Left lung (tissue), 10 donors: Measurements from ENCODE around the gene LRMDA. TPM values are rescaled to one million over a fixed set of nuclear protein-coding genes. Genes with fewer than 3 reads are reported as not detected.

ENCODE experiments used
- ATAC-seq: fragments of 200-7000 bp; cut with Tn5 transposase; one replicate; pipeline ENCODE4 v1.9.1; 2020; ENCODE audit warnings: moderate library complexity
- DNase-seq, 4 donors: peaks; one replicate each; pipeline ENCODE4 v3.0.0-alpha.2; 2013 to 2020
- H3K27ac ChIP-seq, 2 donors: fragments of 200-600 bp; sonication (generic) in 1 of 2; one replicate each; pipeline versions ENCODE4 v1.5.0 to v1.8.0; 2020 to 2021
- H3K27me3 ChIP-seq, 2 donors: fragments of 200-600 bp; sonication (generic) in 1 of 2; one replicate each; pipeline versions ENCODE4 v1.5.0 to v1.8.0; 2020 to 2021
- H3K36me3 ChIP-seq, 2 donors: fragments of 200-600 bp; sonication (generic) in 1 of 2; one replicate each; pipeline versions ENCODE4 v1.5.0 to v1.8.0; 2020 to 2021
- H3K4me1 ChIP-seq, 2 donors: fragments of 200-600 bp; one replicate each; pipeline ENCODE4 v1.8.0; 2021
- H3K4me3 ChIP-seq, 2 donors: fragments of 200-600 bp; sonication (generic) in 1 of 2; one replicate each; pipeline versions ENCODE4 v1.5.0 to v1.8.0; 2020 to 2021; ENCODE audit warnings: mild to moderate bottlenecking in 1 of 2
- H3K9me3 ChIP-seq, 2 donors: fragments of 200-600 bp; sonication (generic) in 1 of 2; one replicate each; pipeline versions ENCODE4 v1.5.0 to v1.8.0; 2020 to 2021
- CTCF ChIP-seq, 2 donors: fragments of 200-600 bp; sonication (generic) in 1 of 2; IDR thresholded peaks; one replicate each; pipeline versions ENCODE4 v1.5.0 to v1.8.0; 2021; ENCODE audit warnings: antibody characterized with exemption in 2 of 2
- intact Hi-C, 2 donors: fragments of 100-400 bp; cut with DNase I; formaldehyde crosslinking; loops; one replicate each; pipeline versions ENCODE4 v1.11.2 to v1.14.2; 2022
- polyA plus RNA-seq, 6 donors: library from polyadenylated mRNA; unstranded; fragments of 120-200 nt; gene quantifications; one replicate each; pipeline ENCODE4 v1.2.1, GENCODE V29; 2013; ENCODE audit not compliant: insufficient read length in 6 of 6
- total RNA-seq, 2 donors: library from RNA; stranded (reverse); fragmentation: NEBNext Ultra II Directional; extraction: Animal tissue kit (Norgen Biotek cat#: 25700); gene quantifications; one replicate each; pipeline ENCODE4 v1.2.1, GENCODE V29; 2021
- donor health status: DM: no; HTN: yes; CAD: no.
- donor health status: DM: no; HTN: no; CAD: no.

The LRMDA gene
- total and polyA plus RNA-seq, 8 donors, result 13.9 to 23.6 (median 18.7) TPM

- no peak for DNase-seq
- Histone ChIP-seq H3K9me3 (no peaks in the 10 kb centered on the region), H3K27ac (no peak overlapping the region), H3K4me3 (no peak overlapping the region), H3K4me1 (peaks cover 0 to 4% of the 10 kb centered on the region in 2 donors), H3K27me3 (no peaks in the 10 kb centered on the region), H3K36me3 (no peaks in the 10 kb centered on the region)
- no peak for ATAC-seq
- TF ChIP-seq CTCF (IDR thresholded peaks at IDR 0.05), result no peak
- intact Hi-C loops, result no loop called here
These were observed 690.6 kb downstream of the LRMDA start for GRCh38 chr10:76122056-76122455.

- DNase-seq, result no peak
- Histone ChIP-seq H3K4me1 (peaks cover 0 to 15% of the 10 kb centered on the region in 2 donors), H3K4me3 (no peak overlapping the region), H3K27ac (no peak overlapping the region), H3K36me3 (no peaks in the 10 kb centered on the region), H3K9me3 (no peaks in the 10 kb centered on the region), H3K27me3 (no peaks in the 10 kb centered on the region)
- no peak for TF ChIP-seq CTCF (IDR thresholded peaks at IDR 0.05)
- intact Hi-C loops, result no loop called here
- no peak for ATAC-seq
These were observed 692.9 kb downstream of the LRMDA start for GRCh38 chr10:76124280-76124679.

- H3K4me3 ChIP-seq, result no peak overlapping the region
- ATAC-seq, result no peak
- H3K36me3 ChIP-seq, result no peaks in the 10 kb centered on the region
- no peak for TF ChIP-seq CTCF (IDR thresholded peaks at IDR 0.05)
- no peaks in the 10 kb centered on the region for H3K27me3 ChIP-seq
- no peak for DNase-seq
- no peak overlapping the region for H3K27ac ChIP-seq
- no peaks in the 10 kb centered on the region for H3K9me3 ChIP-seq
- intact Hi-C loops, result no loop called here
- H3K4me1 ChIP-seq, result peaks cover 0 to 15% of the 10 kb centered on the region in 2 donors
These were observed 694.5 kb downstream of the LRMDA start for GRCh38 chr10:76125900-76126299.

GRCh38 chr10:76126607-76127527 is 695.4 kb downstream of the LRMDA start:
- no peak for DNase-seq
- no peaks in the 10 kb centered on the region for H3K36me3 ChIP-seq
- no peak for TF ChIP-seq CTCF (IDR thresholded peaks at IDR 0.05)
- peak; percentile 57 for ATAC-seq
- no peaks in the 10 kb centered on the region for H3K27me3 ChIP-seq
- H3K27ac ChIP-seq, result peak overlapping the region in 1 of 2 donors; percentile 24
- H3K9me3 ChIP-seq, result no peaks in the 10 kb centered on the region
- H3K4me1 ChIP-seq, result peaks cover 0 to 15% of the 10 kb centered on the region in 2 donors
- intact Hi-C loops, result no loop called here
- H3K4me3 ChIP-seq, result no peak overlapping the region

- no peaks in the 10 kb centered on the region for H3K27me3 ChIP-seq
- ATAC-seq, result peak; percentile 71
- peak overlapping the region in 1 of 2 donors; percentile 45 for H3K27ac ChIP-seq
- DNase-seq, result peak in 1 of 4 donors; percentile 72
- no peaks in the 10 kb centered on the region for H3K9me3 ChIP-seq
- H3K4me1 ChIP-seq, result peaks cover 0 to 15% of the 10 kb centered on the region in 2 donors
- TF ChIP-seq CTCF (IDR thresholded peaks at IDR 0.05), result no peak
- intact Hi-C loops, result no loop called here
- no peaks in the 10 kb centered on the region for H3K36me3 ChIP-seq
- no peak overlapping the region for H3K4me3 ChIP-seq
These were observed 696.7 kb downstream of the LRMDA start for GRCh38 chr10:76127984-76128589.
